H1 (cell line): Measurements from ENCODE around the gene PHOX2A. TPM values are rescaled to one million over a fixed set of nuclear protein-coding genes. Genes with fewer than 3 reads are reported as not detected.
A peak's percentile ranks its signal among the peaks of the same experiment; 100 is the strongest.

ENCODE experiments used
- ASH2L ChIP-seq: fragments of 200-600, 300-600 bp; sonication (generic); IDR thresholded peaks from one replicate; pipeline ENCODE4 v1.7.1; 2017; ENCODE audit warnings: low read length
- ATF3 ChIP-seq: IDR thresholded peaks from 2 replicates; pipeline ENCODE4 v1.6.1; 2011; ENCODE audit warnings: low read depth, mild to moderate bottlenecking, low read length; ENCODE audit not compliant: insufficient read depth
- BACH1 ChIP-seq: IDR thresholded peaks from 2 replicates; pipeline ENCODE4 v1.6.1; 2012; ENCODE audit warnings: low read length, improper control_type of control experiment
- BCL11A ChIP-seq, 2 experiments: IDR thresholded peaks; one replicate each; pipeline ENCODE4 v1.6.1; 2011; ENCODE audit warnings: low read depth in 2 of 2, low read length in 2 of 2, mild to moderate bottlenecking in 2 of 2
- CBX5 ChIP-seq: fragments of 300-800, 300-1000 bp; sonication (generic); IDR thresholded peaks from 2 replicates; pipeline ENCODE4 v1.7.1; 2016; ENCODE audit warnings: antibody characterized with exemption, low read length, low read depth
- CEBPB ChIP-seq: IDR thresholded peaks from 2 replicates; pipeline ENCODE4 v1.6.1; 2012; ENCODE audit warnings: low read depth, low read length
- CREB1 ChIP-seq: IDR thresholded peaks from 2 replicates; pipeline ENCODE4 v1.6.1; 2012; ENCODE audit warnings: inconsistent platforms
- CTBP2 ChIP-seq: IDR thresholded peaks from 2 replicates; pipeline ENCODE4 v1.7.0; 2011; ENCODE audit warnings: borderline replicate concordance, mild to moderate bottlenecking, moderate library complexity, mixed read lengths, low read length; ENCODE audit not compliant: insufficient read depth, insufficient read length
- HDAC6 ChIP-seq: IDR thresholded peaks from one replicate; pipeline ENCODE4 v1.7.1; 2012; ENCODE audit warnings: low read depth, mild to moderate bottlenecking, inconsistent platforms, low read length, moderate library complexity
- KDM4A ChIP-seq: IDR thresholded peaks from one replicate; pipeline ENCODE4 v1.7.1; 2012; ENCODE audit warnings: low read depth, mild to moderate bottlenecking, moderate library complexity, low read length, inconsistent platforms; ENCODE audit not compliant: severe bottlenecking
- NANOG ChIP-seq: IDR thresholded peaks from 2 replicates; pipeline ENCODE4 v1.6.1; 2011; ENCODE audit warnings: low read length, low read depth, mild to moderate bottlenecking, inconsistent platforms; ENCODE audit not compliant: insufficient read depth, poor library complexity, severe bottlenecking
- RAD21 ChIP-seq, 2 experiments: IDR thresholded peaks in 1 of 2; conservative IDR thresholded peaks in 1 of 2; 2 replicates each; pipeline ENCODE4 v1.6.1; 2011; ENCODE audit warnings: low read depth in 2 of 2, low read length in 2 of 2, improper control_type of control experiment in 1 of 2, inconsistent platforms in 1 of 2, mild to moderate bottlenecking in 1 of 2, moderate library complexity in 1 of 2
- RXRA ChIP-seq: IDR thresholded peaks from 2 replicates; pipeline ENCODE4 v1.6.1; 2011; ENCODE audit warnings: low read depth, mild to moderate bottlenecking, low read length, moderate library complexity; ENCODE audit not compliant: insufficient read depth
- SAP30 ChIP-seq: fragments of 300-600 bp; sonication (generic); IDR thresholded peaks from 2 replicates; pipeline ENCODE4 v1.7.1; 2012; ENCODE audit warnings: low read length, moderate library complexity, mild to moderate bottlenecking, inconsistent platforms; ENCODE audit not compliant: insufficient read depth, insufficient replicate concordance
- SIRT6 ChIP-seq: IDR thresholded peaks from one replicate; pipeline ENCODE4 v1.7.1; 2012; ENCODE audit warnings: low read length, inconsistent platforms
- SIX5 ChIP-seq: IDR thresholded peaks from 2 replicates; pipeline ENCODE4 v1.6.1; 2011; ENCODE audit warnings: mild to moderate bottlenecking, low read depth, low read length
- SP2 ChIP-seq: IDR thresholded peaks from 2 replicates; pipeline ENCODE4 v1.6.1; 2012; ENCODE audit warnings: mild to moderate bottlenecking, low read length, inconsistent platforms
- SUZ12 ChIP-seq: fragments of 200-600 bp; sonication (generic); IDR thresholded peaks from 2 replicates; pipeline ENCODE4 v1.6.1; 2012; ENCODE audit warnings: mild to moderate bottlenecking, inconsistent platforms, low read length, moderate library complexity, mixed read lengths
- TAF1 ChIP-seq: IDR thresholded peaks from 2 replicates; pipeline ENCODE4 v1.6.1; 2011; ENCODE audit warnings: mild to moderate bottlenecking, low read depth, low read length
- TAF7 ChIP-seq: optimal IDR thresholded peaks from 2 replicates; pipeline ENCODE3; 2011; ENCODE audit warnings: low read depth, mild to moderate bottlenecking, inconsistent platforms, low read length, moderate library complexity, borderline replicate concordance
- TBP ChIP-seq: IDR thresholded peaks from 2 replicates; pipeline ENCODE4 v1.6.1; 2011; ENCODE audit warnings: low read depth, low read length, improper control_type of control experiment
- ZNF274 ChIP-seq: IDR thresholded peaks from 2 replicates; pipeline ENCODE4 v1.7.0; 2012; ENCODE audit warnings: low read length, borderline replicate concordance; ENCODE audit errors: extremely low read depth
- polyA plus RNA-seq, 7 experiments: library from polyadenylated mRNA; depleted of rRNA in 3 of 7; stranded (reverse) in 5 of 7; unstranded in 2 of 7; fragments of >200 nt in 5 of 7; fragments of 200-250 nt in 2 of 7; gene quantifications; 1 replicate in 5 of 7; 2 replicates in 1 of 7; 4 replicates in 1 of 7; pipeline versions ENCODE4 v1.2.1 to v1.2.3, GENCODE V29; 2011 to 2013; ENCODE audit warnings: missing spikeins in 2 of 7, mixed read lengths in 2 of 7
- total RNA-seq: library from RNA; stranded (reverse); fragmentation: NEBNext Ultra II Directional; extraction: Animal tissue kit (Norgen Biotek cat#: 25700); gene quantifications from 2 replicates; pipeline ENCODE4 v1.2.1, GENCODE V29; 2021

PHOX2A gene
- total and polyA plus RNA-seq, 2 of the 8 experiments (the other 6 are each of a cell fraction or from before 2014, with no cell fraction given): 0.67 TPM; not detected in 1

GRCh38 chr11:72244361-72245262 lies 636 bp upstream of the PHOX2A start (continued):
- TF ChIP-seq RAD21 (IDR thresholded peaks at IDR 0.05 in 1 of 2, conservative IDR thresholded peaks at IDR 0.05 in 1 of 2; ENCODE audit: low read depth in 2 of 2, low read length in 2 of 2) (no peak), CTBP2 (peak; percentile 43), SIRT6 (no peak), SIX5 (no peak), CBX5 (no peak), ASH2L (peak; percentile 81), CREB1 (no peak), CEBPB (no peak), ATF3 (no peak), SUZ12 (no peak; the same call in 1 of the 2 replicates), BACH1 (no peak), SAP30 (no peak), TAF7 (no peak), RXRA (no peak), NANOG (no peak), TAF1 (no peak), TBP (no peak), HDAC6 (no peak), ZNF274 (no peak), KDM4A (peak; percentile 60), BCL11A (IDR thresholded peaks at IDR 0.05; ENCODE audit: low read depth in 2 of 2, low read length in 2 of 2) (no peak), SP2 (no peak)
